Measurements from ENCODE around the gene EPHA5.

DNA sequence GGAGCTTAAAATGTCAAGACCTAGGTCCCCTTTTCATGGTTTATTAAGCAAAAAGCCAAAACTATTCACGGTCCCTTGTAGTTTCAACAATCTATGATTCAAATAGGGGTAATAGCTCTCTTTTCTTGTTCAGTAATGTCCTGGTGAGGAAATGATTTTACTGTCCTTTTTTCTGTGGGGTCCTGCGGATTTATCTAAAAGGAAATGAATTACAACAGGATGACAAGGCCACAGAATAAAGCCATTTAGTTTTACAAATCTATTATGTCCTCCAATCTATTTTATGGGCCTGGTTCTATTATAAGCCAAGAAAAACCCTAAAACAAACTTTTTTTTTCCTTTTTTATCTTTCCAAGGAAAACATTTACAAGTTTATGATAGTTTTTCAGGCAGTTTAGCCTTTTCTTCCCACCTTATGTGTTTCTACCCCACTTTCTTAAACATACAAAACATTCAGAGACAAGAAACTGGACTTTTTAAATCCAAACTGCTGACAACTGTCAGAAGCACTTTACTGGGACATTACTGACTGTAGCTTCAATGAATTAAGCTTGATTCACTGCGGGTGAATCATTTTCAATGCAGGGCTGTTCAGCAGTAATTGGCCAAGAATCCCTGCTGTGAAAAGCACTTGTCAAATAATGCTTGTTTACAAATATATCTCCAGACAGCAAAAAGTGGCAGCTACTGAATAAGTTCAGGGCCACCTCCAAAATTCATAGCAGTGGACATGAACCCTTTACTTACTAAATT is 4.3 kb downstream of the EPHA5 start:
- TF ChIP-seq MAX (CRISPR knock-in tag; IDR thresholded peaks at IDR 0.05): no peak
- TF ChIP-seq NFYB (CRISPR knock-in tag; conservative IDR thresholded peaks at IDR 0.05; ENCODE audit: low read depth): no peak
- no peak for TF ChIP-seq CTCF (IDR thresholded peaks at IDR 0.05)
- no peak for TF ChIP-seq USF1 (CRISPR knock-in tag; IDR thresholded peaks at IDR 0.05)
- TF ChIP-seq ERG (CRISPR knock-in tag; IDR thresholded peaks at IDR 0.05): no peak
- no peak for TF ChIP-seq FOXJ3 (CRISPR knock-in tag; IDR thresholded peaks at IDR 0.05; ENCODE audit: borderline replicate concordance)
- TF ChIP-seq ZNF219 (CRISPR knock-in tag; IDR thresholded peaks at IDR 0.05; ENCODE audit: borderline replicate concordance): no peak
- no peak for TF ChIP-seq IRF2 (CRISPR knock-in tag; IDR thresholded peaks at IDR 0.05; ENCODE audit: borderline replicate concordance, low read depth)
- TF ChIP-seq ETV6 (CRISPR knock-in tag; IDR thresholded peaks at IDR 0.05): no peak
- no peak for TF ChIP-seq PRDM15 (CRISPR knock-in tag; IDR thresholded peaks at IDR 0.05)
- TF ChIP-seq E2F1 (CRISPR knock-in tag; IDR thresholded peaks at IDR 0.05): no peak

Measured in WTC11 (cell line).